ENCODE results near the gene CREBBP. TPM values are rescaled to one million over a fixed set of nuclear protein-coding genes. Genes with fewer than 3 reads are reported as not detected.

Gene CREBBP
- total RNA-seq, 1 experiment from 2014 or later, result 79.1 TPM

GRCh38 chr16:3907586-3907985 is 27.1 kb upstream of the CREBBP start:
- Histone ChIP-seq H4K91ac (ENCODE audit: insufficient read length, low read depth, low read length) (no peak overlapping the region), H3K4me2 (ENCODE audit: insufficient read depth, insufficient read length, low read length) (no peak overlapping the region), H3K23ac (ENCODE audit: insufficient read length, low read depth, low read length) (no peak overlapping the region), H4K20me1 (ENCODE audit: control insufficient read depth, insufficient read depth, insufficient read length) (no peaks in the 10 kb centered on the region), H3K18ac (ENCODE audit: insufficient read length, low read depth, low read length) (no peak overlapping the region), H3K27ac (ENCODE audit: insufficient read length, low read depth, low read length) (no peak overlapping the region), H3K79me1 (ENCODE audit: insufficient read depth, low read depth, low read length, poor library complexity, severe bottlenecking) (no peaks in the 10 kb centered on the region), H3K9ac (ENCODE audit: extremely low read depth, insufficient read length, low read length) (no peak overlapping the region), H3K27me3 (ENCODE audit: insufficient read depth, low read length) (no peaks in the 10 kb centered on the region), H2BK5ac (ENCODE audit: insufficient read length, low read length) (no peak overlapping the region), H2BK120ac (ENCODE audit: low read depth, low read length, poor library complexity, severe bottlenecking) (no peak overlapping the region), H3K4ac (ENCODE audit: low read depth, low read length) (no peak overlapping the region), H4K5ac (ENCODE audit: insufficient read length, low read depth, low read length) (no peak overlapping the region), H2BK12ac (ENCODE audit: insufficient read length, low read depth, low read length) (no peak overlapping the region), H3K79me2 (ENCODE audit: insufficient read depth, low read length) (no peaks in the 10 kb centered on the region), H2AFZ (ENCODE audit: low read length) (no peak overlapping the region), H3K4me1 (ENCODE audit: insufficient read depth, low read length) (no peaks in the 10 kb centered on the region), H2BK20ac (ENCODE audit: low read depth, low read length, poor library complexity, severe bottlenecking) (no peak overlapping the region), H2BK15ac (ENCODE audit: low read depth, low read length) (no peak overlapping the region), H3K56ac (ENCODE audit: insufficient read length, low read depth, low read length) (no peak overlapping the region), H3K14ac (ENCODE audit: insufficient read depth, low read length) (no peak overlapping the region), H4K8ac (replicated peaks; ENCODE audit: insufficient read length, low read depth, low read length) (no peak overlapping the region), H3T11ph (ENCODE audit: low read length) (no peak overlapping the region), H3K23me2 (ENCODE audit: insufficient read length, low read depth, low read length, poor library complexity, severe bottlenecking) (no peaks in the 10 kb centered on the region), H3K9me3 (ENCODE audit: control insufficient read depth, low read depth, low read length) (no peaks in the 10 kb centered on the region), H2AK5ac (ENCODE audit: insufficient read length, low read length) (no peak overlapping the region)
- no CpG with 5 or more reads among the region's 4 CpGs for WGBS (ENCODE audit: extremely low coverage, insufficient read length, low lambda C conversion rate)
- Mint-ChIP-seq H3K4me1 (peaks cover 7 to 24% of the 10 kb centered on the region in 2 experiments), H3K27ac (no peak overlapping the region), H3K36me3 (ENCODE audit: insufficient read depth in 1 of 3, low read depth in 3 of 3) (no peaks in the 10 kb centered on the region), H3K9me3 (no peaks in the 10 kb centered on the region), H3K27me3 (ENCODE audit: low read depth) (0 out of 2 replicates have a peak, but pooled peaks cover 2% of the 10 kb centered on the region), H3K4me3 (no peak overlapping the region)
- no peak for TF ChIP-seq CTCF (conservative IDR thresholded peaks at IDR 0.05)
- DNase-seq, result peak; percentile 57

All from H9 (cell line).